GM23338 (cell line): ENCODE data around the gene MYO5A.

ENCODE experiments used
- CTCF ChIP-seq, 2 experiments: fragments of 200-600 bp in 1 of 2; sonication (generic) in 1 of 2; conservative IDR thresholded peaks; 2 replicates each; pipeline versions ENCODE4 v1.5.1 to v1.6.1; 2016 to 2017; ENCODE audit warnings: antibody characterized with exemption in 2 of 2, low read depth in 2 of 2, mild to moderate bottlenecking in 2 of 2, moderate library complexity in 1 of 2
- POLR2AphosphoS5 ChIP-seq: IDR thresholded peaks from 2 replicates; pipeline ENCODE4 v1.6.1; 2016; ENCODE audit warnings: antibody characterized with exemption, low read depth
- STAT1 ChIP-seq: IDR thresholded peaks from one replicate; pipeline ENCODE4 v1.6.1; 2016; ENCODE audit warnings: antibody characterized with exemption; ENCODE audit not compliant: unreplicated experiment

- TF ChIP-seq CTCF (conservative IDR thresholded peaks at IDR 0.05; ENCODE audit: low read depth in 2 of 2) (no peak), POLR2AphosphoS5 (no peak), STAT1 (no peak)
These were observed 248.2 kb downstream of the MYO5A start for GRCh38 chr15:52280326-52281084.
